Upper lobe of right lung (tissue), 1 donor: ENCODE data around the gene IGSF21. TPM values are rescaled to one million over a fixed set of nuclear protein-coding genes. Genes with fewer than 3 reads are reported as not detected.

ENCODE experiments used
- ATAC-seq: fragments of 200-7000 bp; cut with Tn5 transposase; one replicate; pipeline ENCODE4 v1.9.1; 2020; ENCODE audit warnings: mild to moderate bottlenecking, moderate library complexity
- DNase-seq: peaks from one replicate; pipeline ENCODE4 v3.0.0-alpha.2; 2020
- H3K27ac ChIP-seq: fragments of 200-600 bp; one replicate; pipeline ENCODE4 v1.8.0; 2022
- H3K27me3 ChIP-seq: fragments of 200-600 bp; one replicate; pipeline ENCODE4 v1.8.0; 2022; ENCODE audit warnings: mild to moderate bottlenecking
- H3K36me3 ChIP-seq: fragments of 200-600 bp; one replicate; pipeline ENCODE4 v1.8.0; 2022
- H3K4me1 ChIP-seq: fragments of 200-600 bp; one replicate; pipeline ENCODE4 v1.8.0; 2022
- H3K4me3 ChIP-seq: fragments of 200-600 bp; one replicate; pipeline ENCODE4 v1.8.0; 2022; ENCODE audit warnings: mild to moderate bottlenecking
- H3K9me3 ChIP-seq: fragments of 200-600 bp; one replicate; pipeline ENCODE4 v1.8.0; 2022
- intact Hi-C: fragments of 100-400 bp; cut with DNase I; formaldehyde crosslinking; loops from one replicate; pipeline ENCODE4 v1.11.0; 2022
- total RNA-seq: library from RNA; stranded (reverse); fragmentation: NEBNext Ultra II Directional; extraction: Animal tissue kit (Norgen Biotek cat#: 25700); gene quantifications from one replicate; pipeline ENCODE4 v1.2.1, GENCODE V29; 2021
- TF ChIP-seq, protein P1 (sequence below): fragments of 200-600 bp; IDR thresholded peaks from one replicate; pipeline ENCODE4 v1.8.0; 2022; ENCODE audit warnings: antibody characterized with exemption
- donor health status: DM: no; HTN: yes; CAD: no; lungs with severe emphysema.

IGSF21 gene
- total RNA-seq, 1 donor from 2014 or later = 3.2 TPM

DNA sequence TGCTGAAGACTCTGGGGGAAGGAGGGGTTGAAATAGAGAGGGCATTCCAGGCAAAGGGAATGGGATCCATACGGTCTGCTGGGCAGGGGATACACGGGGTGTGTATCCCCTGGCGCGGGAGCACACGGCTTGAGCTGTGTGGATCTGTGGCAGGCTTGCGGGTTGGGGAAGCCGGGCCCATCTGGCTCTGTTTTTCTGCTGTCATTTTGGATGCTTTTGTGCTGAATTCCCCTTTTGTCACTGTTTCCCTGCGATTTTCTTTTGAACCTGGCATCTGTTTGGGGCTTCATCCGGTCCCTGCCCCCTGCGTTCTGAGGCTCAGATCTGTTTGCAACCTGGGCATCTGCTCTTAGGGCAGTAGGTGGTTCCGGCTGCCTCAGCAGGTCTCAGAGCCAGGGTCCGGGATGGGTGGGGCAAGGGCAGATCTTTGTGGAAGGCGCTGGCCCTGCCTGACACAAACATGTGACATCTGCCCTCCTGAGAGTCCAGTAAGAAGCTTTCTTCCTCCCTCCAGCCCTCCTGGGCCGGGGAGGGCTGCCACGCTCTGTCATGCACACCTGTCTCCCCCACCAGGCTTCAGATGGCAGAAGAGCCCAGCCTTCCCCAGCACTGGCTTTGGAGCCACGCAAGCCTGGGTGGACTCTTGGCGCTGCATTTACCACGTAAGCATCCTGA lies 84.0 kb downstream of the IGSF21 start:
- no peaks in the 10 kb centered on the region for H3K9me3 ChIP-seq
- H3K36me3 ChIP-seq = no peaks in the 10 kb centered on the region
- H3K27me3 ChIP-seq = peaks cover 27% of the 10 kb centered on the region
- no peak overlapping the region for H3K4me3 ChIP-seq
- DNase-seq = no peak
- H3K4me1 ChIP-seq = no peaks in the 10 kb centered on the region
- no peak overlapping the region for H3K27ac ChIP-seq
- intact Hi-C loops = no loop called here
- TF ChIP-seq, protein P1, sequence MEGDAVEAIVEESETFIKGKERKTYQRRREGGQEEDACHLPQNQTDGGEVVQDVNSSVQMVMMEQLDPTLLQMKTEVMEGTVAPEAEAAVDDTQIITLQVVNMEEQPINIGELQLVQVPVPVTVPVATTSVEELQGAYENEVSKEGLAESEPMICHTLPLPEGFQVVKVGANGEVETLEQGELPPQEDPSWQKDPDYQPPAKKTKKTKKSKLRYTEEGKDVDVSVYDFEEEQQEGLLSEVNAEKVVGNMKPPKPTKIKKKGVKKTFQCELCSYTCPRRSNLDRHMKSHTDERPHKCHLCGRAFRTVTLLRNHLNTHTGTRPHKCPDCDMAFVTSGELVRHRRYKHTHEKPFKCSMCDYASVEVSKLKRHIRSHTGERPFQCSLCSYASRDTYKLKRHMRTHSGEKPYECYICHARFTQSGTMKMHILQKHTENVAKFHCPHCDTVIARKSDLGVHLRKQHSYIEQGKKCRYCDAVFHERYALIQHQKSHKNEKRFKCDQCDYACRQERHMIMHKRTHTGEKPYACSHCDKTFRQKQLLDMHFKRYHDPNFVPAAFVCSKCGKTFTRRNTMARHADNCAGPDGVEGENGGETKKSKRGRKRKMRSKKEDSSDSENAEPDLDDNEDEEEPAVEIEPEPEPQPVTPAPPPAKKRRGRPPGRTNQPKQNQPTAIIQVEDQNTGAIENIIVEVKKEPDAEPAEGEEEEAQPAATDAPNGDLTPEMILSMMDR = no peak
- ATAC-seq = no peak

DNA sequence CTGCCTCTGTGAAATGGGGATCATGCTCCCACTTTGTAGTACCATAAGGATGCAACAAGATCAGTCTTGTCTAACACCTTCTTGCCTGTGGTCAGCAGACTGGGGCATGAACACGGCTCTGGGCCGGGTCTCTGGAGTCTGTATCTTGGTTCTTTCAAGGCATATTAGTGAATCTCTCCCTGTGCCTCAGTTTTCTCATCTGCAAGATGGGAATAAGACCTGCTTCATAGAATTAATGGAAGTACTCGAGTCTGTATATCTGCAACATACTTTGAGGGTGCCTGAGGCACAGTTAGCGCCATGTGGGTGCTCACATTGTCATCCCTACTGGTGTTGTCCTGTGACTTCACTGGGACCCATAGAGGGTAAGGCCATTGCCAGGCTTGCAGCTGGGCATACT lies 84.6 kb downstream of the IGSF21 start:
- Histone ChIP-seq H3K27me3 (peaks cover 33% of the 10 kb centered on the region), H3K4me1 (no peaks in the 10 kb centered on the region), H3K36me3 (no peaks in the 10 kb centered on the region), H3K4me3 (no peak overlapping the region), H3K9me3 (no peaks in the 10 kb centered on the region), H3K27ac (no peak overlapping the region)
- TF ChIP-seq, protein P1 = no peak
- ATAC-seq (no peak), DNase-seq (no peak)
- intact Hi-C loops = no loop called here

DNA sequence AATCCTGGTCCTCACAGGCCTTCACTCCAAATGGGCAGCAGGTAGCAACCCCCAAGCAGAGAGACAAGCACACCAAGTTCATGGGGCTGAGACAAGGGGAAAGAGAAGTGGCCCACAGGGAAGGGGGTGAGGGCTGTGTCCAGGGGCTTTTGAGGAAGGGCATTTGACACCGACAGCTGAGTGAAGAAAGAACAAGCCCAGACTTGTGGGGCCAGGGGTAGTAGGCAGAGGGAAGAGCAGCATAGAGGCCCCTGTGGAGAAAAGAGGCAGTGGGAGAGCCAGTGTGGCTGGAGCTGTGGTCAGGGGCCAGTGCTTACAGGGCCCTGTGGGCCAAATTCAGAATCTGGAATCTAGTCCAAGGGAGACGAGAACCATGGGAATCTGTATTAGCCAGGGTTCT lies 85.4 kb downstream of the IGSF21 start:
- ATAC-seq (no peak), DNase-seq (no peak)
- Histone ChIP-seq H3K36me3 (no peaks in the 10 kb centered on the region), H3K4me1 (no peaks in the 10 kb centered on the region), H3K4me3 (no peak overlapping the region), H3K9me3 (no peaks in the 10 kb centered on the region), H3K27me3 (peaks cover 41% of the 10 kb centered on the region), H3K27ac (no peak overlapping the region)
- TF ChIP-seq, protein P1 = no peak
- intact Hi-C loops = no loop called here

DNA sequence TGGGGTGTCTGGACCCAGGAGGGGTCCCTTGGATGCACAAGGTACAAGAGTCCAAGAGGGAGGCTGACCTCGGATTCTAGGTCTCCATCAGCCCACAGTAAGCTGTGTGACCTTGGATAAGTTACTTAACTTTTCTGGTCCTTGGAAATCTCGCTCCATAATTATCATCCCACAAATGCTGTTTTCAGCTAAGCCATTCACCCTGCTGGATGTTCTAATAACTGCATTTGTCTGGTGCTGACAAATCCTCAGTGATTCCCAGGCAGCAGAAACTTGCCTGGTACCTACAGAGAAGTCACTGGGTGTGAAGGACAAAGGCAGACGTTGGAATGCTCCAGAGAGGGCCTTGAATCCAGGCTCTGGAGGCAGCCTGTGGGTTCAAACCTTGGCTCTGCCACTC lies 89.7 kb downstream of the IGSF21 start:
- ATAC-seq (no peak), DNase-seq (no peak)
- no peaks in the 10 kb centered on the region for H3K9me3 ChIP-seq
- H3K27me3 ChIP-seq = peaks cover 51% of the 10 kb centered on the region
- no peak overlapping the region for H3K4me3 ChIP-seq
- no peaks in the 10 kb centered on the region for H3K36me3 ChIP-seq
- TF ChIP-seq, protein P1 = no peak
- no peaks in the 10 kb centered on the region for H3K4me1 ChIP-seq
- intact Hi-C loops = no loop called here
- H3K27ac ChIP-seq = no peak overlapping the region

DNA sequence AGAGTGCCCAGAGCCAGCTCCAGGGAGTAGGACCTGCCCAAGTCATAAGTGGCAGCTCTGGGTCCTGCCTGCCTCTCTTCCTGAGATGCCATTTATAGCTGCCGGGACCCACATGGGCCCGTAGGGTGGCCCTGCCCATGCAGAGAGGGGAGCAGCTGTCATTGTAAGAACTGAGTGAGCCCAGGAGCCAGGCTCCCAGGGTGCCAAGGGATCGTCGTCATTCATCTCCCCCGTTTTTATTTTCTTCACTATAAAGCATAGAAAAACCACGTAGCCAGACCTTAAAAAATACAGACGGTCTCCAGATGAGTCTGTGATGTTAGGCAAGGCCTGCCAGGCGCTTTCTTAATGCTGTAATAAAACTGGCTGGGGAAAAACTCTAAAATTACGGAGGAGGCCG lies 90.7 kb downstream of the IGSF21 start:
- Histone ChIP-seq H3K27ac (no peak overlapping the region), H3K27me3 (peaks cover 56% of the 10 kb centered on the region)
- TF ChIP-seq, protein P1 = no peak

DNA sequence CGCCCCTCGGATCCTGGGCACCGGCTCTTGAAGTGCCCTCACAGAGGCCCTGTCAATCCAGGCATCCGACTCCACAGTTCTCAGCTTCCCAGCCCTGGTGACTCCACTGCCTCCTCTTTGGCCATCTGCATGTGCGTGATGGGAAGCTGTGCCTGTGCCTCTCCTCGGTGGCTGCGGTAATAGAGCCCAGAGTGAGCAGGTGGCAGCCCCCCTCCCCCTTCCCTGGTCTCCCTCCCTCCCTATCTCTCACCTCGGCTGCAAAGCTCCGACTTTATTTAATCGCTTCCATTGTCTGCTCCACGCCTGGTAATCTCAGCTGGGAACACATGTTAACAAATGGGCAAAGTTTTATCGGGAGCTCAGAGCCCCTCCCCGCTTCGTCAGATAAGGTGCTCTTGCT lies 91.9 kb downstream of the IGSF21 start:
- H3K27me3 ChIP-seq = peaks cover 61% of the 10 kb centered on the region
- DNase-seq = no peak

More for the DNA sequence above, 90.7 kb downstream of the IGSF21 start:
- intact Hi-C loops = no loop called here
- Histone ChIP-seq H3K9me3 (no peaks in the 10 kb centered on the region), H3K4me1 (no peaks in the 10 kb centered on the region), H3K36me3 (no peaks in the 10 kb centered on the region), H3K4me3 (no peak overlapping the region)
- no peak for DNase-seq
- no peak for ATAC-seq

More for the DNA sequence above, 91.9 kb downstream of the IGSF21 start:
- H3K4me1 ChIP-seq = no peaks in the 10 kb centered on the region
- H3K9me3 ChIP-seq = no peaks in the 10 kb centered on the region
- no peak overlapping the region for H3K4me3 ChIP-seq
- H3K36me3 ChIP-seq = no peaks in the 10 kb centered on the region
- intact Hi-C loops = no loop called here
- no peak overlapping the region for H3K27ac ChIP-seq
- ATAC-seq = no peak
- TF ChIP-seq, protein P1 = no peak
